HG02678 (cell line): ENCODE measurements around the gene ZNF280A.
"Not testable (repeated sequence)": the region's sequence is repeated elsewhere in the genome, so short reads cannot be mapped to it uniquely, and the experiment has no call there.

Experiments used
- ATAC-seq: cut with Tn5 transposase; IDR thresholded peaks from one replicate; pipeline ENCODE4 v1.9.1; 2021; ENCODE audit warnings: mild to moderate bottlenecking, moderate library complexity; ENCODE audit not compliant: unreplicated experiment

Gene ZNF280A

GRCh38 chr22:22471104-22471503, 49.0 kb downstream of the ZNF280A start:
- not testable (repeated sequence) for ATAC-seq

GRCh38 chr22:22469527-22469926, 50.5 kb downstream of the ZNF280A start:
- ATAC-seq: no peak

- ATAC-seq: not testable (repeated sequence)
Observed at GRCh38 chr22:22468794-22469469, 51.1 kb downstream of the ZNF280A start.

GRCh38 chr22:22467112-22467511, 53.0 kb downstream of the ZNF280A start:
- no peak for ATAC-seq

DNA sequence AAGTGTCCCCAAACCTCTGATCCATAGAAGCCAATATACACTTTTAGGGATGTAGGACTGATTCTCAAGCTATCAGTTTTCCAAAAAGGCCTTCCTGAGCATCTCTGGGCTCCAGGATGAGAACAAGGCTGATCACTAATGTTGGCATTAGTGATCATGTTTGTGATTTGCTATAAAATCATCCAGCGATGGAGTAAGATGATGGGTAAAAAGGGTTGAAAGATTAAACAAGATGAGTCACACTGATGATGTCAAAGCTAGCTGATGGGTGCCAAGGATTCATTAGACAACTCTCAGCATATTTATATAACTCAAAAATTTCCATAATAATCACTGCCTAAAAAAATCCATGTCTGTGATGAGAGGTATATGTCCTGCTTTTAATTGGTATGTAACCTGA, 54.3 kb downstream of the ZNF280A start:
- no peak for ATAC-seq

DNA sequence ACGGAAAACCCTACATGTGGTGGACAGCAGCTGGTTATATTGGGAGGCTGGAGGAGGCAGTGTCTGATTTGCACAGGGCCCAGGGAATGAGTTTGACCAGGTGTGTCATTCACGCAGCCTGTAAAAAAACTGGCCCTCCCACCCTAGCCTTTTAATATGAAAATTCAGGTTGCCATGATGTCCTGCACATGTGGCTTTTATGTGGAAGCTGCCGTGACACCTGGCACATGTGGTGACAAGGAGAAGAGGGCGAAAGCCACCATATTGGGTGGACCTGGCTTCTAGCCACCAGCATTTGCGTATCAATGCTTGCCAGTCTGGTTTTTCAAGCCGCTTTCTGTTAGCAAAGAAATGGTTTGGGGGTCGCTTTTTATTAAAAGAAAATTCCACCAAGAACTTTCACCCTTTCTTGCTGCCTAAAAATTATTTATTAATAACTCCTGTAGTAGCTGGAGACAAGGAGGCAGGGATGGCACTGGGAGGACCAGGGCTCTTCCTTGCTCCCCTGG, 54.9 kb downstream of the ZNF280A start:
- no peak for ATAC-seq

GRCh38 chr22:22464541-22465054, 55.5 kb downstream of the ZNF280A start:
- no peak for ATAC-seq

GRCh38 chr22:22463855-22464540, 56.1 kb downstream of the ZNF280A start:
- ATAC-seq: no peak
